Upper lobe of left lung (tissue), 4 donors: ENCODE results near the gene PFKP.

ENCODE experiments used
- CTCF ChIP-seq, 6 experiments: fragments of 450-650 bp in 4 of 6; fragments of 200-600 bp in 2 of 6; sonication (generic) in 2 of 6; IDR thresholded peaks; one replicate each; pipeline ENCODE4 v1.5.1; 2016 to 2019; ENCODE audit warnings: antibody characterized with exemption in 6 of 6
- EP300 ChIP-seq, 4 donors: sonication (generic); formaldehyde crosslinking; IDR thresholded peaks; one replicate each; pipeline ENCODE4 v1.5.1; 2017; ENCODE audit warnings: antibody characterized with exemption in 4 of 4, control low read depth in 2 of 4
- POLR2A ChIP-seq, 4 donors: fragments of 450-650 bp; IDR thresholded peaks; one replicate each; pipeline ENCODE4 v1.5.1; 2016 to 2017; ENCODE audit warnings: antibody characterized with exemption in 4 of 4, mild to moderate bottlenecking in 2 of 4
- POLR2AphosphoS5 ChIP-seq, 2 donors: sonication (generic); formaldehyde crosslinking; IDR thresholded peaks; one replicate each; pipeline ENCODE4 v1.5.1; 2017; ENCODE audit warnings: antibody characterized with exemption in 2 of 2

- TF ChIP-seq CTCF (IDR thresholded peaks at IDR 0.05) (no peak), POLR2A (IDR thresholded peaks at IDR 0.05) (no peak), POLR2AphosphoS5 (IDR thresholded peaks at IDR 0.05) (no peak), EP300 (IDR thresholded peaks at IDR 0.05) (no peak)
Measured at GRCh38 chr10:3082290-3082689, 14.9 kb downstream of the PFKP start.
